Amniotic stem cell (primary cell): Measurements from ENCODE around the gene CIZ1.

Source experiments
- DNase-seq: peaks from one replicate; lab custom pipeline; 2025; lab: John Stamatoyannopoulos, UW

CIZ1 gene

GRCh38 chr9:128214571-128215490 is 23.5 kb upstream of the CIZ1 start:
- DNase-seq = no peak

- DNase-seq = no peak
These were observed 22.6 kb upstream of the CIZ1 start for GRCh38 chr9:128213746-128214497.

- DNase-seq = no peak
These were observed 20.6 kb upstream of the CIZ1 start for GRCh38 chr9:128211981-128212281.

GRCh38 chr9:128211186-128211980 is 20.0 kb upstream of the CIZ1 start:
- DNase-seq = no peak

GRCh38 chr9:128208946-128209669 is 17.7 kb upstream of the CIZ1 start:
- DNase-seq = no peak

GRCh38 chr9:128208386-128208785 is 17.0 kb upstream of the CIZ1 start:
- no peak for DNase-seq

- no peak for DNase-seq
These were observed 15.8 kb upstream of the CIZ1 start for GRCh38 chr9:128206916-128207910.

GRCh38 chr9:128206484-128206883 is 15.1 kb upstream of the CIZ1 start:
- DNase-seq = no peak

GRCh38 chr9:128205296-128205944 is 14.0 kb upstream of the CIZ1 start:
- no peak for DNase-seq

GRCh38 chr9:128204858-128205257 is 13.5 kb upstream of the CIZ1 start:
- no peak for DNase-seq

- no peak for DNase-seq
These were observed 12.6 kb upstream of the CIZ1 start for GRCh38 chr9:128203707-128204551.

- no peak for DNase-seq
These were observed 11.8 kb upstream of the CIZ1 start, which contains the start of gene DNM1 for GRCh38 chr9:128203024-128203706. TSS of gene DNM1 (plus strand) at chr9:128203379. CDS start at chr9:128203471, 92 bp downstream.

GRCh38 chr9:128202648-128203023 is 11.3 kb upstream of the CIZ1 start:
- DNase-seq = no peak

GRCh38 chr9:128201441-128202369 is 10.3 kb upstream of the CIZ1 start:
- DNase-seq = no peak

- no peak for DNase-seq
These were observed 2.2 kb upstream of the CIZ1 start for GRCh38 chr9:128193469-128194096.

GRCh38 chr9:128192601-128193371 is 1.4 kb upstream of the CIZ1 start:
- no peak for DNase-seq
